ENCODE results near the gene SYNCRIP. TPM values are rescaled to one million over a fixed set of nuclear protein-coding genes. Genes with fewer than 3 reads are reported as not detected.

Gene SYNCRIP
- total RNA-seq, 6 experiments from 2014 or later, result 27.8 to 47.3 (median 39.4) TPM

DNA sequence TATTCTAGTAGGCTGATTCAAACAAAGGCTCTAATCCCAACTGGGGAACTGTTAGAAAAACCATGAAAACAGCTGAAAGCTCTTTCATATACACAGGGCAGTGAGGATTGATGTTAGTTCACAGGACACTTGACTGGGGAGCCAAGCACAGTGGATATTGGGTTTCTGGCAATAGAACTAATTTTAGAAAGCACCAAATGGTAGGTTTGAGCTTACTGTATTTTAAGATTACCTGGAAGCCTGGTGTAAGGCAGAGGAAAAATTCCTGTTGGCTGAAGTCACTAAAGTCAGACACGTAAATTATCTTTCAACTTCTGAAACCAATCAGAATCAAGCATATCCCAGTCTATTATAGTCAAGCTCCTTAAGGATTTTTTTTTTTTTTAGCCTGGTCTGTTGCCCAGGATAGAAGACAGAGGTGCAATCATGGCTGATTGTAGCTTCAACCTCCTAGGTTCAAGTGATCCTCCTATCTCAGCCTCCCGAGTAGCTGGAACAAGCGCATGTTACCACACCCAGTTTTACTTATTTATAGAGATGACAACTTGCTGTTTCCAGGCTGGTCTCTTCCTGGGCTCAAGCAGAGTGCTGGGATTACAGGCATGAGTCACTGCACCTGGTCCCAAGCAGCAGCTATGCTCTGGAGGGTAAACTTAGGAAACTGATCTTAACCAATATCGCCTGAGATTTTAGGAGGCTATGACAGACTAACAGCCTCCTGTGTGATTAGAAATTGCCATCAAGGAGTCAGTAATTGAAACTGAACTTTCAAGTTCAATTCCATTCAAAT, 32.5 kb upstream of the SYNCRIP start:
- no peaks in the 10 kb centered on the region for H3K36me3 ChIP-seq
- intact Hi-C loops (cut with DNase I), result loop anchor here in 1 of 2 donors (5.0 kb wide), 1 partner anchor 33 kb away; the partner anchor contains the start of gene SYNCRIP
- ATAC-seq (no peak), DNase-seq (no peak)
- no peak for TF ChIP-seq CTCF (IDR thresholded peaks at IDR 0.05)
- no peak for TF ChIP-seq POLR2A (IDR thresholded peaks at IDR 0.05)
- peaks cover 0 to 28% (median 4%) of the 10 kb centered on the region in 4 donors for H3K4me1 ChIP-seq
- no peaks in the 10 kb centered on the region for H3K9me3 ChIP-seq
- 74% methylated on average over 3 of the region's 4 CpGs for WGBS (ENCODE audit: insufficient coverage, low coverage, low lambda C conversion rate, missing lambda C conversion rate)
- no peaks in the 10 kb centered on the region for H3K27me3 ChIP-seq
- peak overlapping the region in 1 of 3 donors; percentile 75 for H3K4me3 ChIP-seq
- H3K27ac ChIP-seq, result no peak overlapping the region

DNA sequence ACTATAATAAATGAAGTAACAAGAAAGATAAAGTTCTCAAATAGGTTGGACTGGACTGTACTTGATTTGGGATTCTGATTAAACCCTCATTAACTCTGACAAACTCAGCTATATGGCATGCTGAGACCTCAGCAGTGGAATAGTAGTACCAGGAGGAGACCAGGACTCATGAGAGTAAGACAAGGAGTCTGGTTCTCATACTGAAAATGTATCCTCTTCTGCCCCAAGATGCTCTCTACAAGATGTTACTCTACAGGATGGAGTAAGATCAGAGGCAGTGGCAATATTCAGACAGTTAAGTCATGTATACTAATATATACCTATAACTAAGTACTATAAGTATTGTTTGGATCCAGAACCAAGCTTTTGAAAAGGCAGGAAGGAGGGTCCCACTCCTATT, 31.9 kb upstream of the SYNCRIP start:
- Histone ChIP-seq H3K27me3 (no peaks in the 10 kb centered on the region), H3K4me1 (peaks cover 0 to 28% (median 4%) of the 10 kb centered on the region in 4 donors), H3K27ac (no peak overlapping the region), H3K4me3 (no peak overlapping the region), H3K36me3 (no peaks in the 10 kb centered on the region), H3K9me3 (no peaks in the 10 kb centered on the region)
- intact Hi-C loops (cut with DNase I), result loop anchor here in 1 of 2 donors (5.0 kb wide), 1 partner anchor 32 kb away; the partner anchor contains the start of gene SYNCRIP
- TF ChIP-seq CTCF (IDR thresholded peaks at IDR 0.05), result no peak
- no peak for TF ChIP-seq POLR2A (IDR thresholded peaks at IDR 0.05)
- ATAC-seq (no peak), DNase-seq (no peak)

DNA sequence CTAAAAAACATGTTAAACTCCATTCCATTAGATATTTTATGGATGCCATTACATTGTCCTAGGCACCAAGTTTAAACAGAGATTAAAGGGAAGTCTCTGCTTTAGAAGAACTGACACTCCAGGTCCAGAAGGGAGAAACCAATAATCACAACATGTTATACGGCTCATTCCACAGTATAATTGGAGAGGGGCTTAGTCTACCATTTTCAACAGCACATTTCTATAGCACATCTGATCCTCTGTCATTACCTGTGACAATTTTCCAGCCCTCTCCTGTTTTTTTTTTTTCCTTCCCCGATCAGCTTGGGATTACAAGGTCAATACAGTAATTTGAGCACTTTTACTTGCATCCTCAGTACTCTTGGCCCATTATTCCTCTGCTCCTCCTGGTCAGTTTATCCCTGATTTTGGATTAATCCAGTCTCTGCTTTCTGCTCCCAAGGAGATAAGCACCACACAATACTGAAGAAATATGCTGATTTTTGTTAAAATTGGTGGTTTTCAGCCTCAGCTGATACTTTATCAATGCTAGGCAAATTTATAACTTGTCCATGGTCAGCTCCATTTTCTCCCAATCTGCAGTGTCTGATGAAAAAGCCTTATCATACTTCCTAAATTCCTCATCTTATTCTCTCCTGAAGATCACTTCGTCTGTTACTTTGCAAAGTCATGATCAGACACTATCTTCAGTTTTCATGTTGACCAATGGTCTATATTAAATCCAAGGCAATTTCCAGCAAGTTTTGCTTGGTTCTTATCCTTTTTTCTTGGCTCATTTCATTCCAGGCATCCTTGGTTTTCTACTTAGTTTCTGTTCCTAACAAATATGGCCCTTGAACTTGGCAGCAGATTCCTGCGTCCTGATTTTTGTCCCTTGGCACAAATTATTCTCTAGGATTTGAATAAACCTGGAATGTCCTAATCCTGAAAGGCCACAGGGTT, 30.8 kb upstream of the SYNCRIP start:
- H3K4me3 ChIP-seq, result no peak overlapping the region
- DNase-seq, result peak in 1 of 3 donors; percentile 57
- peaks cover 0 to 28% (median 4%) of the 10 kb centered on the region in 4 donors for H3K4me1 ChIP-seq
- intact Hi-C loops (cut with DNase I), result no loop called here
- H3K9me3 ChIP-seq, result no peaks in the 10 kb centered on the region
- TF ChIP-seq POLR2A (IDR thresholded peaks at IDR 0.05) (no peak), CTCF (IDR thresholded peaks at IDR 0.05) (no peak)
- no peaks in the 10 kb centered on the region for H3K36me3 ChIP-seq
- peak overlapping the region in 1 of 3 donors; percentile 15 for H3K27ac ChIP-seq
- no peaks in the 10 kb centered on the region for H3K27me3 ChIP-seq
- WGBS (ENCODE audit: insufficient coverage, low coverage, low lambda C conversion rate, missing lambda C conversion rate), result 64% methylated on average over 4 of the region's 4 CpGs
- peak in 1 of 4 donors; percentile 12 for ATAC-seq

- peaks cover 0 to 28% (median 4%) of the 10 kb centered on the region in 4 donors for H3K4me1 ChIP-seq
- no peaks in the 10 kb centered on the region for H3K9me3 ChIP-seq
- ATAC-seq (no peak), DNase-seq (no peak)
- no peaks in the 10 kb centered on the region for H3K36me3 ChIP-seq
- no peak overlapping the region for H3K4me3 ChIP-seq
- H3K27me3 ChIP-seq, result no peaks in the 10 kb centered on the region
- no peak overlapping the region for H3K27ac ChIP-seq
- TF ChIP-seq CTCF (IDR thresholded peaks at IDR 0.05), result no peak
- no peak for TF ChIP-seq POLR2A (IDR thresholded peaks at IDR 0.05)
- WGBS (ENCODE audit: insufficient coverage, low coverage, low lambda C conversion rate, missing lambda C conversion rate), result 93% methylated on average over 4 of the region's 4 CpGs
- intact Hi-C loops (cut with DNase I), result no loop called here
These were observed 29.9 kb upstream of the SYNCRIP start for GRCh38 chr6:85672623-85673022.
